Spleen (tissue), 7 donors: ENCODE results near the gene SERPINB12.

Experiments used
- CTCF ChIP-seq, 11 experiments: fragments of 200-600 bp in 7 of 11; fragments of 450-650 bp in 4 of 11; sonication (generic) in 4 of 11; IDR thresholded peaks in 8 of 11; conservative IDR thresholded peaks in 3 of 11; 1 replicate in 7 of 11; 2 replicates in 4 of 11; pipeline versions ENCODE4 v1.4.0 to v1.8.0; 2016 to 2021; ENCODE audit warnings: antibody characterized with exemption in 11 of 11, inconsistent platforms in 4 of 11, mild to moderate bottlenecking in 1 of 11
- POLR2A ChIP-seq, 3 donors: fragments of 450-650 bp; IDR thresholded peaks; one replicate each; pipeline ENCODE4 v1.5.1; 2017; ENCODE audit warnings: antibody characterized with exemption in 3 of 3, mild to moderate bottlenecking in 1 of 3
- POLR2AphosphoS5 ChIP-seq, 3 donors: sonication (generic); formaldehyde crosslinking; IDR thresholded peaks; one replicate each; pipeline ENCODE4 v1.5.1; 2017; ENCODE audit warnings: antibody characterized with exemption in 3 of 3
- donor health status: DM: no; HTN: no; CAD: no; lungs with moderate emphysema.
- donor health status: DM: no; HTN: no; CAD: no.
- donor health status: DM: no; HTN: no; CAD: no.

- TF ChIP-seq POLR2A (IDR thresholded peaks at IDR 0.05) = no peak
- peak in 5 of 11 experiments; percentile 18 to 46 (median 35) for TF ChIP-seq CTCF (IDR thresholded peaks at IDR 0.05 in 8 of 11, conservative IDR thresholded peaks at IDR 0.05 in 3 of 11)
- TF ChIP-seq POLR2AphosphoS5 (IDR thresholded peaks at IDR 0.05) = no peak
Observed at GRCh38 chr18:63505566-63506335, 36.4 kb upstream of the SERPINB12 start.
